Neuronal stem cell (in vitro differentiated cells): Measurements from ENCODE around the gene PPP1R15B.
A peak's percentile ranks its signal among the peaks of the same experiment; 100 is the strongest.

Experiments used
- DNase-seq: peaks from one replicate; pipeline ENCODE4 v3.0.0-alpha.2; 2013; ENCODE audit warnings: low spot score
- H2AFZ ChIP-seq: one replicate; pipeline ENCODE4 v1.6.1; 2013; ENCODE audit warnings: mild to moderate bottlenecking, low read length, inconsistent platforms
- H2AK5ac ChIP-seq: 2 replicates; pipeline ENCODE4 v1.6.1; 2013; ENCODE audit warnings: low read depth, mild to moderate bottlenecking, inconsistent platforms, low read length, moderate library complexity, mixed read lengths
- H2BK120ac ChIP-seq: 2 replicates; pipeline ENCODE4 v1.6.1; 2013; ENCODE audit warnings: low read depth, mild to moderate bottlenecking, inconsistent platforms, low read length, moderate library complexity, mixed read lengths
- H2BK12ac ChIP-seq: one replicate; pipeline ENCODE4 v1.6.1; 2013; ENCODE audit warnings: low read length, inconsistent platforms
- H2BK15ac ChIP-seq: 2 replicates; pipeline ENCODE4 v1.6.1; 2013; ENCODE audit warnings: mild to moderate bottlenecking, low read length, inconsistent platforms, mixed read lengths
- H2BK5ac ChIP-seq: one replicate; pipeline ENCODE4 v1.6.1; 2013; ENCODE audit warnings: inconsistent platforms, mild to moderate bottlenecking, low read length, moderate library complexity
- H3K14ac ChIP-seq: one replicate; pipeline ENCODE4 v1.6.1; 2013; ENCODE audit warnings: low read length, inconsistent platforms
- H3K18ac ChIP-seq: 2 replicates; pipeline ENCODE4 v1.6.1; 2013; ENCODE audit warnings: low read length, inconsistent platforms
- H3K23ac ChIP-seq: 2 replicates; pipeline ENCODE4 v1.6.1; 2013; ENCODE audit warnings: low read depth, mild to moderate bottlenecking, mixed read lengths, low read length, inconsistent platforms; ENCODE audit not compliant: poor library complexity
- H3K27ac ChIP-seq: replicated peaks from 3 replicates; pipeline ENCODE4 v1.5.1; 2013; ENCODE audit warnings: low read length, inconsistent platforms
- H3K27me3 ChIP-seq, 3 experiments: 2 replicates each; pipeline ENCODE4 v1.6.1; 2013; ENCODE audit warnings: low read length in 3 of 3, mild to moderate bottlenecking in 2 of 3, inconsistent platforms in 1 of 3, low read depth in 1 of 3, mixed read lengths in 1 of 3, moderate library complexity in 1 of 3; ENCODE audit not compliant: control insufficient read depth in 3 of 3, insufficient read depth in 3 of 3
- H3K36me3 ChIP-seq, 2 donors: replicated peaks in 1 of 2; 2 replicates each; pipeline ENCODE4 v1.6.1; 2013; ENCODE audit warnings: low read length in 2 of 2; ENCODE audit not compliant: control insufficient read depth in 2 of 2, insufficient read depth in 2 of 2
- H3K4ac ChIP-seq: 2 replicates; pipeline ENCODE4 v1.6.1; 2013; ENCODE audit warnings: inconsistent platforms, mild to moderate bottlenecking, low read length, moderate library complexity
- H3K4me1 ChIP-seq, 2 donors: 1 replicate in 1 of 2; 2 replicates in 1 of 2; pipeline ENCODE4 v1.6.1; 2013; ENCODE audit warnings: low read length in 2 of 2, low read depth in 1 of 2; ENCODE audit not compliant: control insufficient read depth in 2 of 2, insufficient read depth in 1 of 2
- H3K4me2 ChIP-seq: one replicate; pipeline ENCODE4 v1.6.1; 2013; ENCODE audit warnings: mild to moderate bottlenecking, low read length, inconsistent platforms; ENCODE audit not compliant: insufficient read depth, poor library complexity, severe bottlenecking
- H3K4me3 ChIP-seq, 2 donors: 2 replicates each; pipeline ENCODE4 v1.5.1; 2013; ENCODE audit warnings: low read length in 2 of 2, mild to moderate bottlenecking in 2 of 2, inconsistent platforms in 1 of 2, moderate library complexity in 1 of 2
- H3K79me1 ChIP-seq: one replicate; pipeline ENCODE4 v1.6.1; 2013; ENCODE audit warnings: low read depth, mild to moderate bottlenecking, inconsistent platforms, low read length, moderate library complexity
- H3K9ac ChIP-seq: one replicate; pipeline ENCODE4 v1.6.1; 2013; ENCODE audit warnings: mild to moderate bottlenecking, low read depth, low read length, inconsistent platforms; ENCODE audit not compliant: poor library complexity
- H3K9me3 ChIP-seq, 2 donors: replicated peaks in 1 of 2; 2 replicates each; pipeline versions ENCODE3 to v1.6.1; 2013; ENCODE audit warnings: low read length in 2 of 2, mild to moderate bottlenecking in 2 of 2, inconsistent platforms in 1 of 2, low read depth in 1 of 2, mixed read lengths in 1 of 2, moderate library complexity in 1 of 2; ENCODE audit not compliant: control insufficient read depth in 2 of 2, insufficient read depth in 1 of 2
- H4K8ac ChIP-seq: one replicate; pipeline ENCODE4 v1.6.1; 2013; ENCODE audit warnings: low read depth, mild to moderate bottlenecking, inconsistent platforms, low read length, moderate library complexity
- H4K91ac ChIP-seq: one replicate; pipeline ENCODE4 v1.6.1; 2013; ENCODE audit warnings: low read length, low read depth, mild to moderate bottlenecking, inconsistent platforms; ENCODE audit not compliant: poor library complexity
- WGBS, 2 donors: extraction: QIAGEN DNeasy Blood & Tissue Kit; methylation state at CpG; one replicate each; pipeline ENCODE4 v1.1.7; 2013; ENCODE audit warnings: missing lambda C conversion rate in 2 of 2, mixed read lengths in 1 of 2; ENCODE audit not compliant: insufficient read length in 2 of 2, insufficient replicate concordance in 1 of 2; ENCODE audit errors: extremely low coverage in 2 of 2; 5-methylcytosine and 5-hydroxymethylcytosine counted together

PPP1R15B gene

DNA sequence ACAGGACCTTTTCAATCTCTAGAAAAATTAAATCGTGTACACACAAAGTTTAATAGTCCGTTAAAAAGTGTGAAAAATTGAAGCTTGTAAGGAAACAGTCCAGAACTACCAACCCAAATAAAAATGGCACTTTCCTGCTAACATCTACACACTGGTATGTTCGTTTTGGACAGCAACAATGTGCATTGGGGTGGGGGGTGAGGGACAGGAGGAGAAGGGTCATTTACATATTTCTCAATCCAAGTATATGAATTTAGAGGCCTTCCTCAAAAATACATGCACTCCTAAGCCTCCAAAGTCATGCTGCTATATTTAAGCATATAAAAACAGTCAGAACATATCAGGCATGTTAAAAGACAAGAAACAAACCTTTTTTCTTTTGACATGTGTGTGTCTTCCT lies 2.5 kb downstream of the PPP1R15B start:
- Histone ChIP-seq H3K9me3 (no peaks in the 10 kb centered on the region), H3K79me1 (no peaks in the 10 kb centered on the region), H3K4ac (no peak overlapping the region), H4K91ac (no peak overlapping the region), H2BK12ac (no peak overlapping the region), H3K4me1 (no peaks in the 10 kb centered on the region), H3K36me3 (peaks cover 3 to 64% of the 10 kb centered on the region in 2 donors), H3K4me2 (peak overlapping the region; percentile 78), H2AK5ac (no peak overlapping the region), H4K8ac (no peak overlapping the region), H2AFZ (no peak overlapping the region), H3K4me3 (peak overlapping the region; percentile 91 to 98), H3K27ac (no peak overlapping the region), H3K18ac (no peak overlapping the region), H3K14ac (no peak overlapping the region), H2BK15ac (no peak overlapping the region), H3K9ac (no peak overlapping the region), H2BK5ac (no peak overlapping the region), H3K23ac (no peak overlapping the region), H2BK120ac (no peak overlapping the region), H3K27me3 (no peaks in the 10 kb centered on the region)
- no CpG with 5 or more reads among the region's 3 CpGs for WGBS, 2 donors
- no peak for DNase-seq

DNA sequence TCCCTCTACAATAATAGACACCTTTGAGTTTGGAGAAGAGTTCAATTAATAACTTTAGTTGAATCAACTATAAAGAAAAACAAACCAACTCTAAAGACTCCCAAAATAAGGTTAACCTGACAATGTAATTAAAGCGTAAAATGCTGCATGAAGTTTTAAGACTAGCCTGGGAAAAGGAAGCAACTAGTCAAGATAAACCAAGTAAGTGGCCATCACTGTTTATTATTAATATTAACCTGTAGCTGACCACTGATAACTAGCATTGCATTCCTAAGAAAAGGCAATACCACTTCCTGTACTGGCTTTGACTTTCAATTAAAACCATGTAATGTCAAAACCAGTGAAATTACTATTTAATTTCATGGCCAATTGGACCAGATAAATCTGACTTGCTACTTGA lies 3.0 kb downstream of the PPP1R15B start:
- H2AK5ac ChIP-seq = no peak overlapping the region
- no peak for DNase-seq
- WGBS, 2 donors = no CpG with 5 or more reads among the region's 1 CpG
- H3K23ac ChIP-seq = no peak overlapping the region
- no peaks in the 10 kb centered on the region for H3K79me1 ChIP-seq
- H3K36me3 ChIP-seq = peaks cover 5 to 69% of the 10 kb centered on the region in 2 donors
- no peak overlapping the region for H2BK5ac ChIP-seq
- no peak overlapping the region for H2AFZ ChIP-seq
- peak overlapping the region; percentile 33 to 98 for H3K4me3 ChIP-seq
- no peaks in the 10 kb centered on the region for H3K4me1 ChIP-seq
- peak overlapping the region; percentile 43 for H3K4me2 ChIP-seq
- H2BK12ac ChIP-seq = no peak overlapping the region
- no peak overlapping the region for H3K18ac ChIP-seq
- H2BK120ac ChIP-seq = no peak overlapping the region
- H3K9me3 ChIP-seq = no peaks in the 10 kb centered on the region
- H3K14ac ChIP-seq = no peak overlapping the region
- H4K91ac ChIP-seq = no peak overlapping the region
- H2BK15ac ChIP-seq = no peak overlapping the region
- no peak overlapping the region for H3K27ac ChIP-seq
- H3K9ac ChIP-seq = no peak overlapping the region
- H3K4ac ChIP-seq = no peak overlapping the region
- H4K8ac ChIP-seq = no peak overlapping the region
- no peaks in the 10 kb centered on the region for H3K27me3 ChIP-seq

DNA sequence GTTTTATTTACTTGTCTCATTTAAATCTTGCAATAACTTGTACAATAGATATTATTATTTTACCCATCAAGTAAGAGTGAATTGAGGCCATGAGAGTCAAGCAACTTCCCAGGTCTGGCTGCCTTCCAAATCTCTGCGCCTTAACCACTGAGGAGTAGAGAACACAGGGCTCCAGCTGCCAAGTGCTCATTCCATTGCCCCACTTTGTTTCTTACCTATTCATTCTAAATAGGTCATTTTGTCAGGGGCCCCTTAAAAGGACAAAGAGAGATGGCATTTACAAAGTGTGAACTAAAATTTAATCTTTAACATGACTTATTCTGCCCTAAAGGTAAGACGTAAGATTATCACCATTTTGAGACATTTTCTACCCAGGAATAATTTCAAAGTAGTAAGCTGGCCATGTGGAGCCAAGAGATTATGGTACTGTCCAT lies 3.5 kb downstream of the PPP1R15B start:
- Histone ChIP-seq H3K18ac (no peak overlapping the region), H3K4me1 (no peaks in the 10 kb centered on the region), H4K8ac (no peak overlapping the region), H3K27ac (no peak overlapping the region), H3K36me3 (peaks cover 5 to 74% of the 10 kb centered on the region in 2 donors), H2AFZ (no peak overlapping the region), H3K14ac (no peak overlapping the region), H4K91ac (no peak overlapping the region), H3K23ac (no peak overlapping the region), H2BK15ac (no peak overlapping the region), H3K79me1 (no peaks in the 10 kb centered on the region), H2AK5ac (no peak overlapping the region), H2BK120ac (no peak overlapping the region), H3K4ac (no peak overlapping the region), H3K9ac (no peak overlapping the region), H3K4me3 (peak overlapping the region; percentile 10 to 98), H3K4me2 (peak overlapping the region; percentile 43), H2BK12ac (no peak overlapping the region), H3K9me3 (no peaks in the 10 kb centered on the region), H3K27me3 (no peaks in the 10 kb centered on the region), H2BK5ac (no peak overlapping the region)
- no peak for DNase-seq
- no CpG with 5 or more reads among the region's 2 CpGs for WGBS, 2 donors

DNA sequence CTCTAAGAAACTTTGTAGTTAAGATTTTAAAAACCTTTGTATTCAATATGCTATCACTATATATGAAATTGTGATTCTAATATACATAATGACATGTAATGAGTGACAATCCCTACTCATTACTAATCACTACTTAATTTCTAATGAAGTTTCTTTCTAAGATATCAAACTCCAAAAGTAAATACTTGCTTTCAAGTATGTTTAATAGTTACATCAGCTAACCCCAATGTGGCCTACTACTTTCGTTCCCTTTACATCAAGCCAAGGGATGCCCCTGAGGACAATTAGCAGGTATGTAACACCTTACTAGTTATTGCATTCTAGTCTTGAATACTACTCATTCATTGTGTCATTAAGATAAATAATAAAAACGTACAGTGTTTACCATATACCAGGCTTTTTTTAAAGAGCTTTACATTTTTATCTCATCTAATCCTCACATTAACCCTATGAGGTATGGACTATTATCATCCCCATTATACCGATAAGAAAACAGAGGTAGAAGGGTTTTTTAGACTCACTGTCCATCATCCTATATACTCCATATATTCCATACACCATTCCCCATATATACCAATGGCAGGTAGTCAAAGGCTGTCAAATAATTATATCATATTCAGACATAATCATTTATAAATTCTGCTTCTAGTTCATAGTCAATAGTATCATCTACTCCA lies 4.2 kb downstream of the PPP1R15B start:
- no peak overlapping the region for H3K27ac ChIP-seq
- H3K4me1 ChIP-seq = no peaks in the 10 kb centered on the region
- no peak for DNase-seq
- H2BK12ac ChIP-seq = no peak overlapping the region
- H3K4ac ChIP-seq = no peak overlapping the region
- no peak overlapping the region for H3K9ac ChIP-seq
- H2BK5ac ChIP-seq = no peak overlapping the region
- no peak overlapping the region for H3K23ac ChIP-seq
- no peaks in the 10 kb centered on the region for H3K79me1 ChIP-seq
- no peak overlapping the region for H2BK120ac ChIP-seq
- no peak overlapping the region for H3K14ac ChIP-seq
- H3K36me3 ChIP-seq = peaks cover 5 to 80% of the 10 kb centered on the region in 2 donors
- H3K27me3 ChIP-seq = no peaks in the 10 kb centered on the region
- H4K91ac ChIP-seq = no peak overlapping the region
- H2AFZ ChIP-seq = no peak overlapping the region
- no CpG with 5 or more reads among the region's 3 CpGs for WGBS, 2 donors
- no peak overlapping the region for H2BK15ac ChIP-seq
- no peak overlapping the region for H3K4me2 ChIP-seq
- H3K4me3 ChIP-seq = peak overlapping the region; percentile 10 to 98
- H2AK5ac ChIP-seq = no peak overlapping the region
- H3K18ac ChIP-seq = no peak overlapping the region
- no peak overlapping the region for H4K8ac ChIP-seq
- no peaks in the 10 kb centered on the region for H3K9me3 ChIP-seq
